Loucy (cell line): Measurements from ENCODE around the gene P2RX7.

ENCODE experiments used
- EZH2phosphoT487 ChIP-seq: fragments of 200-600 bp; IDR thresholded peaks from 2 replicates; pipeline ENCODE4 v1.6.1; 2018; ENCODE audit warnings: antibody characterized with exemption, mild to moderate bottlenecking, moderate library complexity, borderline replicate concordance
- TF ChIP-seq, protein P1 (sequence below): fragments of 200-600 bp; sonication (generic); conservative IDR thresholded peaks from 2 replicates; pipeline ENCODE4 v1.5.1; 2014; ENCODE audit warnings: mild to moderate bottlenecking, antibody characterized with exemption, low read length

DNA sequence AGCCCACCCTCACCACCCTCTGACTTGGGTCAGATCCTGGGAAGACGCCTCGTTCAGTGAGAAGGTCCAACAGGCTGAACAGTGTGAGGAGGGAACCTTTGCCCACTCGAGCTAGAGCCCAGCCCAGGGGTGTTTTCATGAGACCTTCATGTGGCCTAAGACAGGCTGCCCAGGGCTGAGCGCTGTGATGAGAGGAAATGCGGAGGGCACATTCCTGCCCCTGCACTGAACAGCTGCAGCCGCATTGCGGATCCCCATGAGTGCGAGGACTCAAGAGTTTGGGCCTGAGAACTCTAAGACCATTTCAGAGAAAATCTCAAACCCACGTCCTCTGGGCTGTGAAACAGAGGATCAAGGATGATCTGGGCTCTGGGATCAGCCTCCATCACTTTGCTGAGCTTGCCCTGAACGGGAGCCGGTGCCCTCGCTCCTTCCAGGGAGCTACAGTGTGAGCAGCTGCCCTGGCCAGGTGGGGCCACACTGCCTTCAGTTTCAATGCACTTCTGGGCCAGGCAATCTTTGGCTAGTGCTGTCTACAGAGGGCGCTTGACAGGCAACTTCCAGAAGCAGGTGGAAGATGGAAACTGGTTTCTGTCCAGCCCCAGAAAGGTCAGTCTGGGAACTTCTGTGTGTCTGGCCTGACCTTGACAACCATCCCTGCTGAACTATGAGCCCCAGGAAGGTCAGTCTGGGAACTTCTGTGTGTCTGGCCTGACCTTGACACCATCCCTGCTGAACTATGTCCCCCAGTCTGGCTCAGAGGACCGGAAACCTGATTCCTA, 43.5 kb upstream of the P2RX7 start:
- TF ChIP-seq, protein P1, sequence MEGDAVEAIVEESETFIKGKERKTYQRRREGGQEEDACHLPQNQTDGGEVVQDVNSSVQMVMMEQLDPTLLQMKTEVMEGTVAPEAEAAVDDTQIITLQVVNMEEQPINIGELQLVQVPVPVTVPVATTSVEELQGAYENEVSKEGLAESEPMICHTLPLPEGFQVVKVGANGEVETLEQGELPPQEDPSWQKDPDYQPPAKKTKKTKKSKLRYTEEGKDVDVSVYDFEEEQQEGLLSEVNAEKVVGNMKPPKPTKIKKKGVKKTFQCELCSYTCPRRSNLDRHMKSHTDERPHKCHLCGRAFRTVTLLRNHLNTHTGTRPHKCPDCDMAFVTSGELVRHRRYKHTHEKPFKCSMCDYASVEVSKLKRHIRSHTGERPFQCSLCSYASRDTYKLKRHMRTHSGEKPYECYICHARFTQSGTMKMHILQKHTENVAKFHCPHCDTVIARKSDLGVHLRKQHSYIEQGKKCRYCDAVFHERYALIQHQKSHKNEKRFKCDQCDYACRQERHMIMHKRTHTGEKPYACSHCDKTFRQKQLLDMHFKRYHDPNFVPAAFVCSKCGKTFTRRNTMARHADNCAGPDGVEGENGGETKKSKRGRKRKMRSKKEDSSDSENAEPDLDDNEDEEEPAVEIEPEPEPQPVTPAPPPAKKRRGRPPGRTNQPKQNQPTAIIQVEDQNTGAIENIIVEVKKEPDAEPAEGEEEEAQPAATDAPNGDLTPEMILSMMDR, result peak; percentile 41
- no peak for TF ChIP-seq EZH2phosphoT487
